Thyroid gland (tissue), 4 donors: ENCODE results near the gene NUDT22. TPM values are rescaled to one million over a fixed set of nuclear protein-coding genes. Genes with fewer than 3 reads are reported as not detected.

Source experiments
- DNase-seq, 2 donors: peaks; one replicate each; pipeline ENCODE4 v3.0.0-alpha.2; 2019
- H3K27ac ChIP-seq, 3 donors: fragments of 200-600 bp; sonication (generic); 1 replicate in 2 of 3; 2 replicates in 1 of 3; pipeline ENCODE4 v1.5.1; 2016 to 2019; ENCODE audit warnings: mild to moderate bottlenecking in 1 of 3, moderate library complexity in 1 of 3
- H3K27me3 ChIP-seq: fragments of 200-600 bp; sonication (generic); one replicate; pipeline ENCODE4 v1.5.1; 2019
- H3K36me3 ChIP-seq, 2 donors: fragments of 200-600 bp; sonication (generic); one replicate each; pipeline ENCODE4 v1.5.1; 2016 to 2019
- H3K4me1 ChIP-seq, 2 donors: fragments of 200-600 bp; sonication (generic); one replicate each; pipeline ENCODE4 v1.5.1; 2017 to 2019
- H3K4me3 ChIP-seq, 3 donors: fragments of 200-600 bp; sonication (generic); replicated peaks in 1 of 3; 1 replicate in 2 of 3; 2 replicates in 1 of 3; pipeline ENCODE4 v1.5.1; 2016; ENCODE audit warnings: mild to moderate bottlenecking in 1 of 3
- H3K9me3 ChIP-seq: fragments of 200-600 bp; sonication (generic); one replicate; pipeline ENCODE4 v1.5.1; 2017
- CTCF ChIP-seq, 6 experiments: fragments of 200-600 bp in 3 of 6; fragments of 450-650 bp in 3 of 6; sonication (generic) in 3 of 6; IDR thresholded peaks; one replicate each; pipeline ENCODE4 v1.5.1; 2016 to 2019; ENCODE audit warnings: antibody characterized with exemption in 6 of 6, mild to moderate bottlenecking in 2 of 6, inconsistent platforms in 1 of 6, moderate library complexity in 1 of 6
- POLR2A ChIP-seq, 2 donors: fragments of 450-650 bp; IDR thresholded peaks; one replicate each; pipeline ENCODE4 v1.6.1; 2017; ENCODE audit warnings: antibody characterized with exemption in 2 of 2, mild to moderate bottlenecking in 2 of 2, moderate library complexity in 1 of 2
- WGBS, 2 donors: methylation state at CpG; one replicate each; pipeline ENCODE4 v1.1.5; 2017; 5-methylcytosine and 5-hydroxymethylcytosine counted together
- intact Hi-C: fragments of 100-400 bp; cut with DNase I; formaldehyde crosslinking; loops from one replicate; pipeline ENCODE4 v1.15.1; 2023
- total RNA-seq, 4 donors: library from RNA; depleted of rRNA; stranded (reverse); fragments of >200 nt; gene quantifications; one replicate each; pipeline ENCODE4 v1.2.3, GENCODE V29; 2016

The NUDT22 gene
- total RNA-seq, 4 donors from 2014 or later = 65.6 to 109 (median 94.4) TPM

DNA sequence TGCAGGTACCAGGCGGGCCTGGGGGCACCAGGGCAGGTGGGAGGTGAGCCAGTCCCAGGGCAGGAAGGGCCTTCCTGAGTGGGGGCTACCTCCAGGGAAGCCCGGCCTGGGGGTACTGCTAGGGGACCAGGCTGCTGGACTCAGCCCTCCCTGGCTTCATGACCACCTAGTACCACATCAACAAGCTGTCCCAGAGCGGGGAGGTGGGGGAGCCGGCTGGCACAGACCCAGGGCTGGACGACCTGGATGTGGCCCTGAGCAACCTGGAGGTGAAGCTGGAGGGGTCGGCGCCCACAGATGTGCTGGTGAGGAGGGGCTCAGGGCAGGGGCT lies 6.8 kb upstream of the NUDT22 start:
- Histone ChIP-seq H3K9me3 (no peaks in the 10 kb centered on the region), H3K4me1 (no peaks in the 10 kb centered on the region), H3K27me3 (no peaks in the 10 kb centered on the region), H3K27ac (no peak overlapping the region), H3K36me3 (peaks cover 0 to 7% of the 10 kb centered on the region in 2 donors), H3K4me3 (no peak overlapping the region)
- 93 to 96% methylated on average over 3 to 7 of the region's 7 CpGs for WGBS, 2 donors
- intact Hi-C loops = no loop called here
- DNase-seq = no peak
- TF ChIP-seq POLR2A (IDR thresholded peaks at IDR 0.05) (no peak), CTCF (IDR thresholded peaks at IDR 0.05) (no peak)

GRCh38 chr11:64219755-64220154 lies 6.3 kb upstream of the NUDT22 start:
- no peak for TF ChIP-seq POLR2A (IDR thresholded peaks at IDR 0.05)
- TF ChIP-seq CTCF (IDR thresholded peaks at IDR 0.05) = no peak
- Histone ChIP-seq H3K4me3 (no peak overlapping the region), H3K4me1 (no peaks in the 10 kb centered on the region), H3K9me3 (no peaks in the 10 kb centered on the region), H3K27ac (no peak overlapping the region), H3K36me3 (peaks cover 0 to 7% of the 10 kb centered on the region in 2 donors), H3K27me3 (no peaks in the 10 kb centered on the region)
- 95% methylated on average over 3 to 8 of the region's 10 CpGs for WGBS, 2 donors
- DNase-seq = no peak
- intact Hi-C loops = no loop called here

DNA sequence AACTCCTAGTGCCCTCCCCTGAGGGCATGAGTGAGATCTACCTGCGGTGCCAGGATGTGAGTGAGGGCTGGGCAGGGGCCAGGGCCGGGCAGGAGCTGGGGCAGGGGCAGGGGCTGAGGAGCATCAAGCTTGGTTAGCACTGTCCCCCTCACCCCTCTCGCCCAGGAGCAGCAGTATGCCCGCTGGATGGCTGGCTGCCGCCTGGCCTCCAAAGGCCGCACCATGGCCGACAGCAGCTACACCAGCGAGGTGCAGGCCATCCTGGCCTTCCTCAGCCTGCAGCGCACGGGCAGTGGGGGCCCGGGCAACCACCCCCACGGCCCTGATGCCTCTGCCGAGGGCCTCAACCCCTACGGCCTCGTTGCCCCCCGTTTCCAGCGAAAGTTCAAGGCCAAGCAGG lies 5.8 kb upstream of the NUDT22 start:
- H3K27ac ChIP-seq = no peak overlapping the region
- TF ChIP-seq CTCF (IDR thresholded peaks at IDR 0.05) (no peak), POLR2A (IDR thresholded peaks at IDR 0.05) (no peak)
- H3K9me3 ChIP-seq = no peaks in the 10 kb centered on the region
- no peaks in the 10 kb centered on the region for H3K27me3 ChIP-seq
- intact Hi-C loops = no loop called here
- peaks cover 0 to 7% of the 10 kb centered on the region in 2 donors for H3K36me3 ChIP-seq
- H3K4me1 ChIP-seq = peaks cover 4% of the 10 kb centered on the region in 2 donors
- 90 to 100% methylated on average over 1 to 4 of the region's 17 CpGs for WGBS, 2 donors
- H3K4me3 ChIP-seq = no peak overlapping the region
- DNase-seq = no peak

- 89 to 100% methylated on average over 6 to 9 of the region's 14 CpGs for WGBS, 2 donors
- DNase-seq = no peak
- intact Hi-C loops = no loop called here
- H3K4me1 ChIP-seq = peaks cover 7 to 9% of the 10 kb centered on the region in 2 donors
- H3K9me3 ChIP-seq = no peaks in the 10 kb centered on the region
- H3K36me3 ChIP-seq = peaks cover 0 to 7% of the 10 kb centered on the region in 2 donors
- H3K4me3 ChIP-seq = no peak overlapping the region
- TF ChIP-seq CTCF (IDR thresholded peaks at IDR 0.05) (no peak), POLR2A (IDR thresholded peaks at IDR 0.05) (no peak)
- no peaks in the 10 kb centered on the region for H3K27me3 ChIP-seq
- no peak overlapping the region for H3K27ac ChIP-seq
Measured at GRCh38 chr11:64220798-64221197, 5.3 kb upstream of the NUDT22 start.

- H3K36me3 ChIP-seq = peaks cover 0 to 7% of the 10 kb centered on the region in 2 donors
- no peak overlapping the region for H3K4me3 ChIP-seq
- DNase-seq = no peak
- no peak overlapping the region for H3K27ac ChIP-seq
- no peak for TF ChIP-seq CTCF (IDR thresholded peaks at IDR 0.05)
- no peak for TF ChIP-seq POLR2A (IDR thresholded peaks at IDR 0.05)
- peaks cover 18 to 21% of the 10 kb centered on the region in 2 donors for H3K4me1 ChIP-seq
- intact Hi-C loops = no loop called here
- 67 to 80% methylated on average over 8 to 9 of the region's 9 CpGs for WGBS, 2 donors
- no peaks in the 10 kb centered on the region for H3K27me3 ChIP-seq
- H3K9me3 ChIP-seq = no peaks in the 10 kb centered on the region
Measured at GRCh38 chr11:64222651-64223000, 3.4 kb upstream of the NUDT22 start.
